GM21447 (cell line): ENCODE results near the gene PCSK7.
A peak's percentile ranks its signal among the peaks of the same experiment; 100 is the strongest.

Experiments used
- ATAC-seq: cut with Tn5 transposase; IDR thresholded peaks from one replicate; pipeline ENCODE4 v1.9.1; 2021; ENCODE audit not compliant: unreplicated experiment

Gene PCSK7

DNA sequence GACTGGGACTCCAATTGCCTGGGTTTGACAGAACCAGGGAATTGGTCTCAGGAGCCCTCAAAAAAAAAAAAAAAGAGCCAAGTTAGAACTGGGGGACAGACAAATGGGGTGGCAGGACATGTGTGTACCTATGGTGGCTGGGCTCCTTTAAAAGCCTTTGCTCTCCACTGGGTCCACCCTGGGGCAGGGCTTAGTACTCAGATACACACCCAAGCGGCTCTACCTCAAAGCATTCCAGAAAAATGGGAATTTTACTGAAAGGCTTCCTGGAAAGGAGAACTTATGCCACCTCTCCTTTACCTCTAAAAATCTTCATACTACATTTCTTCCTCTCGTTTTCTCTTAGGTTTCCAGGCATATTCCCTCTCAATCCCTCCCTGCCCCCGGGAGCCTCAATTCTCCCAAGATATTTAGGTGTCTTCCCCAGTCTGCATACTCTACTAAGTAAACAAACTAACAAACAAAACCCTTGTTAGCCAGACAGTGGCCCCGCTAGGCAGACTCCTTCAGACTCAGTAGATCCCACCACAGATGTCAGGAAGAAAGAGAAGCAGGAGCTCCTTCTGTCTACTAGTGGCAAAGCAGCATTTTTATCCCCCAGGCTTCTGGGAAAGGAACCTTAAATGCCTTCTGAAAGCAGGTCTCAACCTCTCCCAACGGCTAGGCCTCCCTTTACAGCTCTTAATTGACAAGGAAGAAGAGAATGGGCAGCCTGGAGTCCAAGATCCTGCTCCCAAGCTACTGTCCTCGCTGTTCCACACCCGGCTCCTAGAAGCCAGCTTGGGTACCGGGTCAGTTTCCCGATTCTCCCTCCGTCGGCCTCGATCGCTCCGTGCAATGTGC is 653 bp downstream of the PCSK7 start:
- no peak for ATAC-seq

DNA sequence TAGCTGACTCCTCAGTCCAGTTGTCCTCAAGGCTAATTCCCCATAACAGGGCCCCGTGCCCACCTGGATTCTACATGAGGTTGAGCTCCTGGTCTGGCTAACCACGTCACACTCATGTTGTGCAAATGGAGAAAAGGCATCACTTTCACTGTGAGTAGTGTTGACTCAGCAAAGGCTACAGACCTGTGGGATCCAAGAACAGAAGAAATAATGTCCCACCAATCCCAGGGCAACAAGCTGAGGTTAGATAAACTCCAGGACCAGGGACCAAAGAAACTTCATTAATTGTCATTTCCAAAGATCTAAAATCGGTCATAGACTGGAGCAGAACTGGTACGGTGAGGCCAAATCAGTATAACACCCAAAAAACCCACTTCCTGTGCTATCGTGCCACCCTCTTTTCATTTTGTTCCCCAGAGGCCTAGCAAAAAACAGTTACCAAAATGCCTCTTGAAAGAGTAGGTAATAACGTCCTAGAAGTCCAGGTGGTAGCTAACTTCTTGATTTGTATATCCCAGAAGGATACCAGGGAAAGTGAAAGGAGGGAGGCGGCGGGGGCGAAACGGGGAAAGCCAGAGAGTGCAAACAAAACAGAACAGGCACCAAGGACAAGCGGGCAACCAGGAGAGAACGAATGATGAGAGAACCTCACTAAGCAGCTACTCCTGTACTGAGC is 1.4 kb downstream of the PCSK7 start:
- ATAC-seq: no peak

DNA sequence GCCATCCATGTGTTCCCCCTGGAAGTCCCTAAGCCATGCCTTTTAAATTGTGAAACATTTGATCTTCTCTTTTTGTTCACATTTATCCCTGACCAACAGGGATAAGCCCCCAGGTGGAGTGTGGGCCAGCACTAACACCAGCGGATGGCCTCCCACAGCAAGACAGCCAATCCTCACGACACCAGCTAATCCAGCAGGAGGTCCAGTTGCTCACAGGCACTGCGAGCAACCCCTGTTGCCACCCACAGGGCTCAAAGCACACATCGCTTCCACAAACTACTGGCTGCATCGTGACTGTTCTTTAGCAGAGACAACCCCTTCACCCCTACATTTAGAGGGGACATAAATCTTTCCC is 2.0 kb downstream of the PCSK7 start:
- ATAC-seq: no peak

DNA sequence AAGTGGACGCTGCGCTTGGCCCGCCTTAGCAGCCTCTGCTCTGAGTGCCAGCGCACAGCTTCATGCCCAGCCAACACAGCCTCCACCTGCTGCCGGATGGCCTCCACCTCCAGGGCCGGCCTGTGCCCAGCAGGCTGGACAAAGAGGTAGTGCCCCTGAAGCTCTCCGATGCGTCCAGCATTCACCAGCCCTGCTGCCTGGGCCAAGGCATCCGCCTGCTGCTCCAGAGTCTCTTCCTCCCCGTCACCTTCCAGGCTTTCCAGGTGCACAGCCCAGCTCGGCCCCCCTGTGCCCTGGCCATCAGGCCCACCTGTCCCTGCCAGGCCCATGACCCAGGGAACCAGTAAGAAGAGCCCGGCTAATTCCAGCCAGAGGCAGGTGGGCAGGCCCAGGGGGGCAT is 2.5 kb downstream of the PCSK7 start:
- no peak for ATAC-seq

DNA sequence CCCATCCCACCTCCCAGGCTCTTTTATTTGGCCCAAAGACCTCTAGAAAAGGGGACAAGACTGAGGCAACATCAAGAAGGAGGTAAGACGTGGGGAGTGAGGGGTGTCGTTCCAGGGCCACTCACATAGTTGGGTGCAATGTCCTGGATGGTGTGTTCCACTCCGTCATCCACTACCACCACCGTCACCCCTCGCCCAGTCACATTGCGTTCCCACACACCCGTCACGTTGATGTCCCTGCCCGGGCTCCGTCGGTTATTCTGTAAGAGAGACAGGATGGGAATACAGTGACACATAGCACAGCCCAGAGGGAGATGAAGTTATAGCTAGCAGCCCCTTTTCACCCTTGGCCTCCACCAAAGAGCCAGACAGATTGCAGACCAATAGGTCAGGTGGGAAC is 3.8 kb downstream of the PCSK7 start:
- ATAC-seq: no peak

DNA sequence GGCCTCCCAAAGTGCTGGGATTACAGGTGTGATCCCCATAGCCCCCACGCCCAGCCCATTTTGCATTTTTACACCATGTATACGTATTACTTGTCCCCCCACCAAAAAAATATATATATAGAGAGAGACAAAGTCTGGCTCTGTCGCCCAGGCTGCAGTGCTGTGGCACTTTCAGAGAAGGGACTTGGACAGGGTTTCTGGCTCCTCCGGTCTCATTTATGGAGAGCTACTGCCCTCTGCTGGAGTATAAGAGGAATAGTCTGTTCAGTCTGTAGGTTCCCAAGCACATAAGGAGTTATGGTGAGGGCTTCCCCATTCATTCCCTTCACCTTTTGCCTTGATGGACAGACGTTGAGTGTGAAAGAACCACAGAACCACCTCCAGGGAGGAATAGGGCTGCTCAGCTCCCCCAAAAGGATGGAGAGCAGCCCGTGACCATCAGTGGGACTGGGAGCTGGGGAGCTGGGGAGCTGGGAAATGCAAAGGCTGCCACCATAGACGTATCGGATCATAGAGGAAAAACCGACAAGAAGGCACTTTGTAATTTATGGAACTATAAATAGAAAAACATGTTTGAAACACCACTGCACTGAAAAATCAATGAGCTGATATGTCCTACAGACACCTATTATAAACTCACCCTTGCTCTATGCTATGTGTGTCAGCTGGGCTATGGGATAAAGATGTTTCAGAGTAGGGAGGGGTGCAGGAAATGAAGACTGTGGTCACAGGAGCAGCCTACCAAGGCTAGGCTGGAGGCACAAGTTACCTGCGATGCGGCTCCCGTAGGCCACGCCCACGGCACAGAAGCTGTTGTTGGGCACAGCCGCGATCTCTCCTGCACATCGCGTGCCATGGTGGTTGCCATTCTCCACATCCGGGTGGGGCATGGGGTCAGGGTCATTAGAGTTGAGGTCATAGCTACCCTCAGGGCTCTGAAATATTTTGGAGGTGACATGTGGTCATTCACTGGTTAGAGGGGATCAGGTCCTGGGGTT is 5.2 kb downstream of the PCSK7 start:
- ATAC-seq: peak; percentile 48

DNA sequence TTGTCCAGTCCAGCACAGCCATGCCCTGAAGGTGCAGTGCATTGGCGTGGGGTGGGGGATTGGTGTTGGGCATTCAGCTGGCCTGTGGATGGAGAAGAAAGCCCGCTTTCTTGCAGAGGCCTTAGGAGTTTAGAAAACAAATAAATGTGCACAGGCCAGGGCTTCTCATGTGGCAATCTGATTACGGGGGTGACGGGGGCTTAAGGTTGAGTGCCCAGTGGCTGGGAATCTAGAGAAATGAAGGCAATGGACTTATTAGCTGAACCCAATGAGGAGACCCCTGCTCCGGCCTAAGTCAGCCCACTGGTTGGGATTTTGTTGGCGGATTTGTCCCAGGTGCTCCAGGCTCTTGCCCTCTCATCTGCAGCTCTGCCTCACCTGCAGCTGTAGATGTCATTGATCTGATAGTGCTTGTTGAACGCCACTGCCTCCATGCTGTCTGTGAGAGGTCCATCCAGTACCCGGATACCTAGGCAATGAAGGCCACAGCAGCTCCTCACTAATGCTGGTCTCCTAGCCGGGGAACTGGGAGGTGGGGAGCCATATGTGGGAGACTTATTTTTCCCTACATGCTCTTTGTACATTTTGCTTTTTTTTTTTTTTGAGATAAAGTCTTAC is 6.2 kb downstream of the PCSK7 start:
- ATAC-seq: no peak

DNA sequence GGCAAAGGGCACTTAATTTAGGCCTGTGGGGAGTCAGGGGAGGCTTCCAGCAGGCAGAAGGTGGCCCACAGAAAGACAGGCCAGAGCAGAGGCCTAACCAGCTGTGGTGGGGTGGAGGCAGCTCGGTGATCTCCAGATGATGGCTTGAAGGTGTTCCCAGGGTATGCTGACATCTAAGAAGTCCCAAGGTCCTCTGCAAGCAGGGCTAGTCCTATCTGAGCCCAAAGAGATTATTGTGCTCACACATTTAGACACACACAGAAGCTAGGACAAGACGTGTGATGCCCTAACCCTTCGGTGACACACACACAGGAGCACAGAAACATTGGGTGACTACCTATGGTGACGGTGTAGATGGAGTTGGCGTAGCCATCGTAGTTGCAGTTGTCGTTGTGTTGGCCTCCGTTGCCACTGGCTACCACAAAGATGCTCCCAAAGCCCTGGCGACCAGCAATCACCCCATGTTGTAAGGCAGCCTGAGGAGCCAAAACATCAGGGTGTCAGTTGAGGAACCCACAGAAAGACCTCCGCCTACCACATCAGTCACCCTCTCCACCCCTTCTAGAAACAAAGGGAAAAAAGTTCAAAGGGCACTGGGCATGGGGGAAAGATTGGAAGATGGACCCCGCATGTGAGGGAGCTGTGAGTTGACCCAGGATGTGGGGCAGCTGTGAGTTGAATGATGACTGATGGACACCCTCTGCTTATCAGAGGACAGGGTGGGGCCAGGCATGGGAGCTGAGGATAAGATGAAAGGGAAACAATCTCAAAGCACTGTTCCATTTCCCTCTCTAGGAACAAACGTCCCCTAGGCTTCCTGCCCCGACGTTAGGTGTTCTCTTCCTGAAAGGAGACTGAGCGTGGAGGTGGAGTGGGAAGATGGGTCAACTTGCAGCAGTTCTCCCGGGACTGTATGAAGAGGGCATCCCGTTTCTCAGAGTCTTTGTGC is 7.9 kb downstream of the PCSK7 start:
- no peak for ATAC-seq

DNA sequence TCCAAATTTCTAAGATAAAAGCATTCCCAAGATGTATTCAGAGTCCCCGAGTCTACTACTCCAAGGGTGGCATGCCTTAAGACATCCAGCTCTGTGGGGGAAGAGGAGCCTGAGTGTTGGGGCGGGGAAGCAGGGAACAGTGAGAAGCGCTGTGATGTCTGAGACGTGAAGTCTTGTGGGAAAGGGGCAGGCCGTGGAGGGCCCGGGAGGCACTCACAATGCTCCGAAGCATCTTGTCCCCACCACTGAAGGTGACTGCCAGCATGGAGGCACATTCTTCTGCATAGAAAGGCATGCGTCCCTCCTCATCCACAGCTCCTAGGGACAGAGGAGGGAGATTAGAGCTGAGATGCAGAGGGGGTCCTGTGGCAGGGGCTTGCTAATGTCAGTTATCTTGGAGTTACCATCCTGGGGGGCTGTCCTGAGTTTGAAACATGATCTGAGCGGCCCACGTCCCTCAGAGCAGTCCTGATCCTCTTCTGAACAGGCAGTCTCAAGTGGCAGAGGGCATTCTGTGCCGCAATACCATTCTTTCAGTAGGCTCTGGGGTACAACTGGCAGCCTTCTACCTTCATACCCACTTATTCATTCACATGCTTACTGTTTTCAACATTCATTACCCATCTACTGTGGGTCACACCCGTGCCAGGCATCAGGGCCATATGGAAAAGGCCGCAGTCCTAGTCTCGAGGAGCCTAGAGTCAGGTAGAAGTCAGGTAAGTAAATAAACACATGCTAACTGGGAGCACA is 8.7 kb downstream of the PCSK7 start:
- ATAC-seq: no peak

DNA sequence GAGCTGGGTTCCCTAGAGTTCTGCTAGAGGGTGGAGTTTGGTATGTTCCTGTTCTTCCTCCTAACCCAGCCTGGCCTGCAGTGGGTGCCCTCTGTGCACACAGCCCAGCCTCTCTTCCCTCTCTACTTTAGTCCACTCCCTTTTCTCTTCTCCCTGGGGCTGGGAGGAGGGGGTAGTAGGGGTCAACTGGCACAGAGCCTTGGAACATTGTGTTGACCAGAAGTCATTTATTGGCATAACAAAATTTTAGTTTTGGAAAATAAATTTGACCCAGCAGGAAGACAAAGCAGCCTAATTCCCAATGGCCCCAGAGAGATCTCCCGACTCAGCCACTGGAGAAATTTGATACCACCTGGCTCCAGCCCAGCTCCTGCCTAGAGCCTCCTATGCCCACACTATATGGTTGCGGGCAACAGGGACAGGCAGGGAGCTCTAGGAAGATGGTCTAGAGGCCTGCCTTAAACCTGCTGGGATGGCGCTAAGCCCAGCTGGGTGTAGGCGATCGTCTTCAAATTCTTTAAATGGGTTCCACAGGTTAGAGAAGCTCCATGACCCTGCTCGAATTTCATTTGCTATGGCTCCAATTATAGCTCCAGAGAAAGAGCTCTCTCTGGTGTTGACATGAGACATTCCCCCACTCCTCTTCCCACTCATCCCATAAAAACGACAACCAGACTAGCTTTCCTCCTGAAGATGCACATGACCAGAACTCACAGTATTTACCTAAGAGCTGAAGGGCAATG is 9.9 kb downstream of the PCSK7 start:
- no peak for ATAC-seq

DNA sequence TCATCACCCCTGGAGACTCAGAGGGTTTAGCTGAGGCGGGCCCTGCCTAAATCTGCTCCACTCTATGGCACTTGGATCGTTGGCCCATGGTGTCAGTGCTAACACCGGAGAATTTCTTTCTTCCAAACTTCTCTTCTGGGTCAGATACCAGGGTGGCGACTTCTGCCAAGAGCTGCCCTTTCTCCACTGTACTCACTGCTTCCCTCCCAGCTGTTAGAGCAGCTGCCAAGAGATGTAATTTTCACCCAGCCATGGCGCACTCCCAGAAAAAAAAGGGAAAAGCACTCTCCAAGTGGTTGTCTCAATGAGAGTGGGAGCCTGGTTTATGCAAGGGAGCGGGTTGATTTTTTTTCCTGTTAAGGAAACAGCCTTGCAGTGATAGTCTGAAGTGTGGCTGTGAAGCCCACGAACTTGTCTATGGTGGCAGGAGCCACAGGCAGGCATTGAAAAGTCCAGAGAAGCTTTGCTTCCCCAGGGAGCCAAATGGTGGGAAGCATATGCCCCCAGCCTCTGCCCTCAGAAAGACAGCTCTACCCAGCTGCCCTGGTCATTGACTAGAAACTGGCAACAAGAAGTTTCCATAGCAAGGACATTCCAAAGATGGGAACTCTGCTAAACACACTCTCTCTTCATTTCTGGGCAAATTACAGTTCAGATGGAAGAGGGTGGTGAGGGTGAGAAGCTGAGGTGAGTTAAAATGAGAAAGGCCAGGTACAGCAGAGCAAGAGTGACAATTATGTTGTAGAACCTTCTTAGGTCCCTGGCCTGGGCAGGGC is 10.7 kb downstream of the PCSK7 start:
- no peak for ATAC-seq

DNA sequence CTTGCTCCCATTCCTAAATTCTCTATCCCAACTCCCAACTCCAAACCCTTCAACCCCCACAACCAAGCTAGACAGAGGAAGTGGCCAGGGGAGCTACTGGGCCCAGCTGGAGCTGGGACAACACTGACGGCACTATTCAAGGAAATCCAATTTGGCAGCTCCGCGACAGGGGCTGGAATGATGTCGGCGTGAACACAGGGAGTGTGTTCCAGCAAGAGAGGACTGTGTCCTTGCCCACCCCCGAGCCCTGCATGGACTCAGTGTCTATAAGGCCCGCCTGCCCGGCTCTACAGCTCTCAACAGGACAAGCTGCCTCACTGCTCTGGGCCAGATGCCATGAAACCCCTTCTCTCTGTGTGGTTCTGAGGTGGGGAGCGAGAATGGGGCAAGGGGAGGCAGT is 11.3 kb downstream of the PCSK7 start:
- ATAC-seq: no peak

DNA sequence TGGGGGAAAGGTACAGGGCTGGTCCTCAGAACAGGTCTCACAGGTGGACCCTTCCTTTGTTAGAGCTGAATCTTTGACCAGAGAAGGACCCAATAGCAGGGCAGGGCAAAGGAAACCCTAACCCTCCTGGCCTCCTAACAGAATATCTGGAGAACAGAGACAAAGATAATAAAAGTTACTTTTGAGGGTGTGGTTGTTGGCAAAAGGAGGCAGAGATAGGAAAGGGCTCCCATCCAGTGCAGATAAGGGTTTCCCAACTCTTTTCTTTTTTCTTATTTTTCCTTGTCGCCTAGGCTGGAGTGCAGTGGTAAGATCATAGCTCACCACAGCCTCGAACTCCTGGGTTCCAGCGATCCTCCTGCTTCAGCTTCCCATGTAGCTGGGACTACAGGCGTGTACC is 11.9 kb downstream of the PCSK7 start:
- ATAC-seq: no peak

DNA sequence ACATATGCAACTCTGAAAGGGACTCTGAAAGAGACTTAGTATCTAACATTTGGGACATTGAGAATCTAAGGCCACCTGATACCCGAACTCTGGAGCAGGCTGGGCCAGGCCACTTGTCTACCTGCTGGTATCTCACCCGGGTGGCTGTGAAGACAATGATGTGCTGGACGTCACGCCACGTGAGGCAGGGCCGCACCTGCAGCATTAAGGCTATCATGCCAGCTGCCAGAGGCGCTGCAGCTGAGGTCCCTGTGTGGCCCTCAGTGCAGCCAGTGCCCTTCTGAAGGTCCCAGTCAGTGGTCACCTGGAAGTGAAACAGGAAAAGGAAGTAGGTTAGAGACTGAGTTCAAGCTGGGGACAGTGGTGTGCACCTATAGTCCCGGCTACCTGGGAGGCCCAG is 12.4 kb downstream of the PCSK7 start:
- no peak for ATAC-seq

DNA sequence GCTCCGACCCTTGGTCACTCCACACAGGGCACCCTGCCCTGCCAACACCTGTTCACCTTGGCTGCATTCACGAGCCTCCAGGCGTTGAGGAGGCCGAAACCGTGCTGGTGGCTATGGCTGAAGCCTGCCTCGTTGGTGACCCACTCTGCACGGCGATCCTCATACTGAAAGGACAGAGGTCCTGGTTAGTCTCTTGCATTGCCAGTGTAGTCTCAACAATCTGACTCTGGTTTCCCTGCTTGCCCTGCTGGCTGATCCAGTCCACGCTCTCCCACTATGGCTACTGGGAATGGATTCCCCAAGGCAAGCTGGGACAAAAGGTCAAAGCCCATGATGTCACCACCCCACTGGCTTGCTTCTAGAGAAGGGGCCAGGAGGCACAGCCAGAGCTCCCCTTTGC is 12.9 kb downstream of the PCSK7 start:
- ATAC-seq: no peak

DNA sequence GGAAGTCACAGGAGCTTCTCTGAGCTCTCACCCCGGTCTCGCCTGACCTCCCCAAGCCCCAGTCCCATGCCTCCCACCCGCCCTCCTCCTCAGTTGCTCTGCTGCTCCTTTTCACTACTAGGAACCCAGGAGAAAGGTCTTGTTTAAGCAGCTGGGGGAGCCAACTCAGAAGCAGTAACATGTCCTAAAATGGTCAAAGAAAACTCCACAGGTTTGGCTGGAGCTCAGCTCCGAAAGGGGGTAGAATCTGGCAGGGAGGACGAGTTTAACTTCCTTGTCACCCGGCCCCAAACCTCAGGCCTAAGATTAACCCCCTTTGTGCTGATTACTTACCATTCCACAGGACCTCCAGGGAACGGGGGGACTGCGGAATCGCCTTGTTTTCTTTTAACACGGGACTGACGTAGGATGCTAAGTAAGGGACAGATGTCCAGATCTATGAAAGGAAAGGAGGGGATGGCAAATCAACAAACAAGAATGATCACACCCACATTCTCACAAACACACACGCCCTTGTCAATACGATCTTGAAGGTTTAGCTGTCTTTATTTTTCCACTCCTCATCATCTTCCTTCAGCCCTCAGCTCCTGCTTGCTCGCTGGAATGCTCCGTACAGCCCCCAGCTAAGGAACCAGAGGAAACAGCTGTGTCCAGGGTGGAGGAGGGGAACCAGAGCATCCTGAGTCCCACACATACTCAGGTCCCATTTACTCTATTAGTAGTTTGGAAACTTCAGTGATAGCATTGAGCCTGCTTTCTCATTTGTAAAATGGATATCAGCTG is 13.5 kb downstream of the PCSK7 start:
- no peak for ATAC-seq
